ENCODE measurements around the gene PEX13. TPM values are rescaled to one million over a fixed set of nuclear protein-coding genes. Genes with fewer than 3 reads are reported as not detected.

Gene PEX13, protein sequence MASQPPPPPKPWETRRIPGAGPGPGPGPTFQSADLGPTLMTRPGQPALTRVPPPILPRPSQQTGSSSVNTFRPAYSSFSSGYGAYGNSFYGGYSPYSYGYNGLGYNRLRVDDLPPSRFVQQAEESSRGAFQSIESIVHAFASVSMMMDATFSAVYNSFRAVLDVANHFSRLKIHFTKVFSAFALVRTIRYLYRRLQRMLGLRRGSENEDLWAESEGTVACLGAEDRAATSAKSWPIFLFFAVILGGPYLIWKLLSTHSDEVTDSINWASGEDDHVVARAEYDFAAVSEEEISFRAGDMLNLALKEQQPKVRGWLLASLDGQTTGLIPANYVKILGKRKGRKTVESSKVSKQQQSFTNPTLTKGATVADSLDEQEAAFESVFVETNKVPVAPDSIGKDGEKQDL
- polyA plus RNA-seq (23.0 to 38.5 TPM (median 35.9 TPM) in 3 replicates), polyA minus RNA-seq (14.7 to 50.2 TPM (median 36.6 TPM) in 3 replicates)
- polyA plus RNA-seq (2011; ENCODE audit: low read depth) = 67.1 TPM
- polyA plus RNA-seq (2011; cell fraction: cytosol; rRNA removed) = 12.2 and 21.4 TPM in 2 replicates
- 19.8 and 24.9 TPM in 2 replicates for polyA plus RNA-seq (2011; cell fraction: nucleus; rRNA removed)
- 17.9 and 18.8 TPM in 2 replicates for polyA plus RNA-seq (2012; ENCODE audit: low replicate concordance)
- polyA minus RNA-seq (2011; cell fraction: cytosol; rRNA and poly(A)+ RNA removed) = 12.3 TPM
- 32.1 and 41.7 TPM in 2 replicates for polyA minus RNA-seq (2011; cell fraction: nucleus; rRNA and poly(A)+ RNA removed)

DNA sequence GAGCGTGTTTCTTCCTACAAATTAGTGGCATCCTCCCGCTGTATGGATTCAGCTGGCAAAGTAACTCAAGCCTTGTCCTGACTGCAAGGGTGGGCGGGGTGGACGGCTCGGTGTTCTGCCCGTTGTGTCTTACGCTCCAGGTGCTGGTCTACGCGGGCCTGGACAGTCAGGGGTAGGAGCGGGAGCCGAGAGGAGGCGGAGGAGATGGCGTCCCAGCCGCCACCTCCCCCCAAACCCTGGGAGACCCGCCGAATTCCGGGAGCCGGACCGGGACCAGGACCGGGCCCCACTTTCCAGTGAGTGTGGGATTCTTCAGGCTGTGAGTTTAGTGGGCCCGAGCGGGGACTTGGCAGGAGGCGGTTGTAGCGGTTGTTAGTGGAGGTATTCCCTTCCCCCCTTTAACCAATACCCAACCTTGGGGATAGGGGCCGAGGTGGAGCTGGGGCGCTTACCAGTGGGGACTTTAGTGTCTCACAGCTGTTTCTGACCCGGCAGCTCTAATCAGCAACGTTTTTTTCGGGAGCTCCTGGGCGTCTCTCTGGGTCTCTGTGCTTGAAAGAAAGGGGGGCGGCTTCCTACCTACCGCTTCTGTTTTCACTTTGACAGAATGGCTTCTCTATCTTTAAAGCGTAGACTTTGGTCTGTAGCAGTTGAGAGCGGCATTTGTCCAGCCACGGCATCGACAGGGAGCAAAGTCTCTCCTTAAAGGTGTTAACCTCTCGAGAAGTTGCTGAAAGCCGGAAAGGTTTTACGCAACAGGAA is at the start of gene PEX13, which contains the start of gene PUS10:
Gene PEX13 (plus strand): TSS at position 165 of the 762 bp plus-strand sequence. CDS start 40 bp downstream, at position 205.
Gene PUS10 (minus strand): TSS at position 700 of the 762 bp plus-strand sequence. CDS start 6,365 bp downstream, outside the sequence.
- Histone ChIP-seq H3K79me2 (ENCODE audit: control insufficient read depth, insufficient read depth, low read length) (peaks cover 52% of the 10 kb centered on the region), H4K20me1 (ENCODE audit: control insufficient read depth, extremely low read depth, insufficient read depth, low read length) (no peaks in the 10 kb centered on the region), H3K36me3 (ENCODE audit: control insufficient read depth in 2 of 2, extremely low read depth in 1 of 2, insufficient read depth in 2 of 2, low read length in 2 of 2) (peaks cover 4 to 5% of the 10 kb centered on the region in 2 experiments), H3K9me3 (ENCODE audit: control insufficient read depth, low read depth, low read length) (no peaks in the 10 kb centered on the region), H3K4me2 (ENCODE audit: control insufficient read depth, extremely low read depth, insufficient read depth, low read depth, low read length) (peak within 1 kb of the TSS; percentile 87), H3K9ac (ENCODE audit: control insufficient read depth, extremely low read depth, insufficient read depth, low read length) (peak within 1 kb of the TSS; percentile 100), H3K4me1 (ENCODE audit: control insufficient read depth, extremely low read depth, insufficient read depth, low read length) (peaks cover 22% of the 10 kb centered on the region), H3K9me1 (ENCODE audit: control insufficient read depth, extremely low read depth, insufficient read depth, low read length) (no peaks in the 10 kb centered on the region), H3K4me3 (ENCODE audit: control insufficient read depth in 2 of 3, extremely low read depth in 1 of 3, insufficient read depth in 2 of 3, low read depth in 1 of 3, low read length in 3 of 3) (peak within 1 kb of the TSS; percentile 81 to 100 (median 97)), H2AFZ (ENCODE audit: control insufficient read depth, low read length) (peak within 1 kb of the TSS; percentile 97), H3K27me3 (ENCODE audit: control insufficient read depth, extremely low read depth, insufficient read depth, low read length) (no peaks in the 10 kb centered on the region), H3K27ac (ENCODE audit: control insufficient read depth, insufficient read depth, low read length) (peak within 1 kb of the TSS; percentile 99)
- no peak for FAIRE-seq
- TF ChIP-seq EZH2 (IDR thresholded peaks at IDR 0.05; ENCODE audit: low read length) = no peak
- TF ChIP-seq, protein P1, sequence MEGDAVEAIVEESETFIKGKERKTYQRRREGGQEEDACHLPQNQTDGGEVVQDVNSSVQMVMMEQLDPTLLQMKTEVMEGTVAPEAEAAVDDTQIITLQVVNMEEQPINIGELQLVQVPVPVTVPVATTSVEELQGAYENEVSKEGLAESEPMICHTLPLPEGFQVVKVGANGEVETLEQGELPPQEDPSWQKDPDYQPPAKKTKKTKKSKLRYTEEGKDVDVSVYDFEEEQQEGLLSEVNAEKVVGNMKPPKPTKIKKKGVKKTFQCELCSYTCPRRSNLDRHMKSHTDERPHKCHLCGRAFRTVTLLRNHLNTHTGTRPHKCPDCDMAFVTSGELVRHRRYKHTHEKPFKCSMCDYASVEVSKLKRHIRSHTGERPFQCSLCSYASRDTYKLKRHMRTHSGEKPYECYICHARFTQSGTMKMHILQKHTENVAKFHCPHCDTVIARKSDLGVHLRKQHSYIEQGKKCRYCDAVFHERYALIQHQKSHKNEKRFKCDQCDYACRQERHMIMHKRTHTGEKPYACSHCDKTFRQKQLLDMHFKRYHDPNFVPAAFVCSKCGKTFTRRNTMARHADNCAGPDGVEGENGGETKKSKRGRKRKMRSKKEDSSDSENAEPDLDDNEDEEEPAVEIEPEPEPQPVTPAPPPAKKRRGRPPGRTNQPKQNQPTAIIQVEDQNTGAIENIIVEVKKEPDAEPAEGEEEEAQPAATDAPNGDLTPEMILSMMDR (optimal IDR thresholded peaks at IDR 0.05 in 1 of 3, IDR thresholded peaks at IDR 0.05 in 1 of 3, conservative IDR thresholded peaks at IDR 0.05 in 1 of 3; ENCODE audit: extremely low read depth in 1 of 3, insufficient read depth in 2 of 3, low read length in 3 of 3) = no peak
- no peak for DNase-seq (ENCODE audit: low read depth, low spot score)
- dilution Hi-C loops (cut with MboI; ENCODE audit: extremely low pct_ligation_motif_present, low sequenced_read_pairs) = no loop called here

- FAIRE-seq (no peak), DNase-seq (ENCODE audit: low read depth, low spot score) (no peak)
- Histone ChIP-seq H3K4me1 (ENCODE audit: control insufficient read depth, extremely low read depth, insufficient read depth, low read length) (peaks cover 6% of the 10 kb centered on the region), H2AFZ (ENCODE audit: control insufficient read depth, low read length) (no peak overlapping the region), H3K4me2 (ENCODE audit: control insufficient read depth, extremely low read depth, insufficient read depth, low read depth, low read length) (no peak overlapping the region), H3K9me3 (ENCODE audit: control insufficient read depth, low read depth, low read length) (no peaks in the 10 kb centered on the region), H3K4me3 (ENCODE audit: control insufficient read depth in 2 of 3, extremely low read depth in 1 of 3, insufficient read depth in 2 of 3, low read depth in 1 of 3, low read length in 3 of 3) (no peak overlapping the region), H3K27me3 (ENCODE audit: control insufficient read depth, extremely low read depth, insufficient read depth, low read length) (no peaks in the 10 kb centered on the region), H3K36me3 (ENCODE audit: control insufficient read depth in 2 of 2, extremely low read depth in 1 of 2, insufficient read depth in 2 of 2, low read length in 2 of 2) (no peaks in the 10 kb centered on the region), H3K27ac (ENCODE audit: control insufficient read depth, insufficient read depth, low read length) (no peak overlapping the region), H3K79me2 (ENCODE audit: control insufficient read depth, insufficient read depth, low read length) (no peaks in the 10 kb centered on the region), H3K9ac (ENCODE audit: control insufficient read depth, extremely low read depth, insufficient read depth, low read length) (no peak overlapping the region), H4K20me1 (ENCODE audit: control insufficient read depth, extremely low read depth, insufficient read depth, low read length) (no peaks in the 10 kb centered on the region), H3K9me1 (ENCODE audit: control insufficient read depth, extremely low read depth, insufficient read depth, low read length) (no peaks in the 10 kb centered on the region)
- TF ChIP-seq, protein P1 (optimal IDR thresholded peaks at IDR 0.05 in 1 of 3, IDR thresholded peaks at IDR 0.05 in 1 of 3, conservative IDR thresholded peaks at IDR 0.05 in 1 of 3; ENCODE audit: extremely low read depth in 1 of 3, insufficient read depth in 2 of 3, low read length in 3 of 3) = no peak
- TF ChIP-seq EZH2 (IDR thresholded peaks at IDR 0.05; ENCODE audit: low read length) = no peak
- dilution Hi-C loops (cut with MboI; ENCODE audit: extremely low pct_ligation_motif_present, low sequenced_read_pairs) = no loop called here
These were observed 44.4 kb upstream of the PEX13 start for GRCh38 chr2:60972889-60973656.

Data from keratinocyte (primary cell).